Measurements from ENCODE around the gene KCNQ4. TPM values are rescaled to one million over a fixed set of nuclear protein-coding genes. Genes with fewer than 3 reads are reported as not detected.

The KCNQ4 gene
- total RNA-seq, 1 experiment from 2014 or later = 1.6 TPM

DNA sequence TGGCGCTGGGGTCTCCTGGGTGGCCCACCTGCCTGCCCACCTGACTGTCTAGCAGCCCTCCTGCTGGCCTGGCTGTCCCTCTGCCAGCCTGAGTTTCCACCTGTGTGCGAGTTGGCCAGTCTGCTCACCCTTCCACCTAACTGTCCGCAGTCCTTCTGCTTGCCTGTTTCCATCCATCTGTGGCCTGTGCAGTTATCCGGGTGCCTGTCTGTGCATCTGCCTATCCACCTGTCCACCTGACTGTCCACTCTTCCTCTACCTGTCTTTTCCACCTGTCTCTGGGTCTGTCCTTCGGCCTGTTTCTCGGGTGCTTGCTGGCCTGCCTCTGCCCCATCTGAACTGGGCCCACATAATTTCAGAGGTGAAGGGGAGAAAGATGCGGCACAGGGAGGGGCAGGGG is 1.9 kb downstream of the KCNQ4 start:
- no peak for DNase-seq
- Histone ChIP-seq H3K27me3 (replicated peaks; ENCODE audit: control insufficient read depth, insufficient read depth, low read length) (no peaks in the 10 kb centered on the region), H3K9me3 (no peaks in the 10 kb centered on the region), H3K4me3 (ENCODE audit: low read depth, low read length) (no peak overlapping the region), H3K4me1 (0 out of 2 replicates have a peak, but pooled peaks cover 4% of the 10 kb centered on the region), H3K36me3 (ENCODE audit: control insufficient read depth, insufficient read depth, low read length) (no peaks in the 10 kb centered on the region)
- Mint-ChIP-seq H3K36me3 (ENCODE audit: insufficient read depth, unreplicated experiment) (no peaks in the 10 kb centered on the region), H3K27me3 (ENCODE audit: insufficient read depth, unreplicated experiment) (no peaks in the 10 kb centered on the region), H3K9me3 (ENCODE audit: unreplicated experiment) (no peaks in the 10 kb centered on the region), H3K27ac (ENCODE audit: unreplicated experiment) (no peak overlapping the region), H3K4me1 (ENCODE audit: low read depth, unreplicated experiment) (peaks cover 5% of the 10 kb centered on the region), H3K4me3 (ENCODE audit: unreplicated experiment) (no peak overlapping the region)
- intact Hi-C loops (cut with micrococcal nuclease; ENCODE audit: unreplicated experiment) = no loop called here
- ChIA-PET POLR2A (no interaction called here), CTCF (no interaction called here)
- BruUV-seq (replicated peaks) = no TSS peak
- TF ChIP-seq, protein P1, sequence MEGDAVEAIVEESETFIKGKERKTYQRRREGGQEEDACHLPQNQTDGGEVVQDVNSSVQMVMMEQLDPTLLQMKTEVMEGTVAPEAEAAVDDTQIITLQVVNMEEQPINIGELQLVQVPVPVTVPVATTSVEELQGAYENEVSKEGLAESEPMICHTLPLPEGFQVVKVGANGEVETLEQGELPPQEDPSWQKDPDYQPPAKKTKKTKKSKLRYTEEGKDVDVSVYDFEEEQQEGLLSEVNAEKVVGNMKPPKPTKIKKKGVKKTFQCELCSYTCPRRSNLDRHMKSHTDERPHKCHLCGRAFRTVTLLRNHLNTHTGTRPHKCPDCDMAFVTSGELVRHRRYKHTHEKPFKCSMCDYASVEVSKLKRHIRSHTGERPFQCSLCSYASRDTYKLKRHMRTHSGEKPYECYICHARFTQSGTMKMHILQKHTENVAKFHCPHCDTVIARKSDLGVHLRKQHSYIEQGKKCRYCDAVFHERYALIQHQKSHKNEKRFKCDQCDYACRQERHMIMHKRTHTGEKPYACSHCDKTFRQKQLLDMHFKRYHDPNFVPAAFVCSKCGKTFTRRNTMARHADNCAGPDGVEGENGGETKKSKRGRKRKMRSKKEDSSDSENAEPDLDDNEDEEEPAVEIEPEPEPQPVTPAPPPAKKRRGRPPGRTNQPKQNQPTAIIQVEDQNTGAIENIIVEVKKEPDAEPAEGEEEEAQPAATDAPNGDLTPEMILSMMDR (IDR thresholded peaks at IDR 0.05; ENCODE audit: insufficient read depth in 1 of 2, low read depth in 1 of 2, low read length in 1 of 2, severe bottlenecking in 1 of 2, unreplicated experiment in 1 of 2) = no peak

DNA sequence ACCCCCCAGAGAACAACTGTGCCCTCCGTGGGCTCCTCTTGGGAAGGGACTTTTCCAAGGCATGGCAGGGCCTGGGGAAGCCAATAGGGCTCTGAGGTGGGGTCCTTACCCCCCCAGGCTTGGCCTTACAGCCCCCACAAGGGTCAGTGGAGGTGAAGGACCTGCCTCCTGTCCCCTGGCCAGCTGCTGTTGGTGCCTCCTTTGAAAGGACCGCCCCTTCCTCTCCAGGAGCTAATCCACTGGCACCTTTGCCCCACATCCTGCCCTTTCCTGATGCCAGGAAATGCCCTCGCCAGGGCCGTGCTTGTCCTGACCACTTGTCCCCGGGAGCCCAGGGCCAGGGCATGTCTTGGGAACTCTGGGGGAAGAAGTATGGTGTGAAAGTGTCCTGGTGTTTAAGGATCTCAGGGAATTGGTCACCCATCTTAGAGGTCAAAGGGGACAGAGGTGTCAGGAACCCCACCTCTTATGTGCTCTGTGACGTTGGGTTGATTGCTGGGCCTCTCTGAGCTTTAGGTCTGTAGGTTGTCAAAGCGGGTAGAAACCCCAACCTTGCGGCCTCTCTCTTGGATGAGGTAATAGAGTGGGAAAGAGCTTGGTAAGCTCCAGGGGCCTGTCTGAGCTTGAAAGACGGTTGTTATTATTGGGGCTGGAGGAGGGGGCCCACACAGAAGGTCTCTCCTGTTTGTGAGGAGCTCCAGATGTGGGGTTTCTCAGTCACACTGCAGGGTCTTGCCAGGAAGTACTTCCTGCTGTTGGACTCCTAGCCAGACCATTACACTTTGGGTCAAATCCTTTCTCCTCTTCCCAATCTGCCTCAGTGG is 2.8 kb downstream of the KCNQ4 start:
- CTCF ChIA-PET = no interaction called here

DNA sequence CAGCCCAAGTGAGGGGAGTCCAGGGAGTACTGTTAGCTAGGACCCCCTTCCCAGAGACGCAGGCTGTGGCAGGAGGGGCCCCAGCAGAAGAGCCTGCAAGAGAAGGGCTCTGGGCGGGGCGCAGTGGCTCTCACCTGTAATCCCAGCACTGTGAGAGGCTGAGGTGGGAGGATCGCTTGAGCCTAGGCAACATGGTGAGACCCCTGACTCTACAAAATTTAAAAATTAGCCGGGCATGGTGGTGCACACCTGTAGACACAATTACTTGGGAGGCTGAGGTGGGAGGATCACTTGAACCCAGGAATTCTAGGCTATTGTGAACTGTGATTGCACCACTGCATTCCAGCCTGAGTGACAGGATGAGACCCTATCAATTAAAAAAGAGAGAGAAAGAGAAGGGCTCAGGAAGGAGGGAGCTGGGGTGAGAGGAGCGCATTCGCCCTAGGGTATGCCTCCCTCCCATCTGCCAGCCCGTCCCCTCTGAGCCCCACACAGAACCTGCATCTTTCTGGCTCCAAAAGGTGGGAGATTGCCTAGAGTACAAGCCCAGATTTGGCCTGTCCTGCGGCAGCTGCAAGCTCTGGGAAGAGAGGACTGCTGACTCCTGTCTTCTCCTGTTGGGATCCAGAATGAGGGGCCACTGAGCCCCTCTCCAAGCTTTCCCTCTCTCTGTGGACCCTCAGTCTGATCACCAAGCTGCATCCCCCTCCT is 3.6 kb downstream of the KCNQ4 start:
- ChIA-PET POLR2A (no interaction called here), CTCF (no interaction called here)
- DNase-seq = no peak
- Histone ChIP-seq H3K27me3 (replicated peaks; ENCODE audit: control insufficient read depth, insufficient read depth, low read length) (no peaks in the 10 kb centered on the region), H3K4me1 (0 out of 2 replicates have a peak, but pooled peaks cover 4% of the 10 kb centered on the region), H3K9me3 (no peaks in the 10 kb centered on the region), H3K36me3 (ENCODE audit: control insufficient read depth, insufficient read depth, low read length) (no peaks in the 10 kb centered on the region), H3K4me3 (ENCODE audit: low read depth, low read length) (no peak overlapping the region)
- no peaks in the 10 kb centered on the region for H3K27me3 Mint-ChIP-seq (ENCODE audit: insufficient read depth, unreplicated experiment)
- intact Hi-C loops (cut with micrococcal nuclease; ENCODE audit: unreplicated experiment) = no loop called here
- no peaks in the 10 kb centered on the region for H3K36me3 Mint-ChIP-seq (ENCODE audit: insufficient read depth, unreplicated experiment)
- TF ChIP-seq, protein P1 (IDR thresholded peaks at IDR 0.05; ENCODE audit: insufficient read depth in 1 of 2, low read depth in 1 of 2, low read length in 1 of 2, severe bottlenecking in 1 of 2, unreplicated experiment in 1 of 2) = no peak
- H3K27ac Mint-ChIP-seq (ENCODE audit: unreplicated experiment) = no peak overlapping the region
- BruUV-seq (replicated peaks) = no TSS peak
- H3K9me3 Mint-ChIP-seq (ENCODE audit: unreplicated experiment) = no peaks in the 10 kb centered on the region
- peaks cover 5% of the 10 kb centered on the region for H3K4me1 Mint-ChIP-seq (ENCODE audit: low read depth, unreplicated experiment)
- no peak overlapping the region for H3K4me3 Mint-ChIP-seq (ENCODE audit: unreplicated experiment)

More for the DNA sequence above, 2.8 kb downstream of the KCNQ4 start:
- BruUV-seq (replicated peaks) = no TSS peak
- Mint-ChIP-seq H3K4me1 (ENCODE audit: low read depth, unreplicated experiment) (peaks cover 5% of the 10 kb centered on the region), H3K9me3 (ENCODE audit: unreplicated experiment) (no peaks in the 10 kb centered on the region), H3K4me3 (ENCODE audit: unreplicated experiment) (no peak overlapping the region), H3K27me3 (ENCODE audit: insufficient read depth, unreplicated experiment) (no peaks in the 10 kb centered on the region), H3K27ac (ENCODE audit: unreplicated experiment) (no peak overlapping the region), H3K36me3 (ENCODE audit: insufficient read depth, unreplicated experiment) (no peaks in the 10 kb centered on the region)
- intact Hi-C loops (cut with micrococcal nuclease; ENCODE audit: unreplicated experiment) = no loop called here
- no peaks in the 10 kb centered on the region for H3K9me3 ChIP-seq
- TF ChIP-seq, protein P1 (IDR thresholded peaks at IDR 0.05; ENCODE audit: insufficient read depth in 1 of 2, low read depth in 1 of 2, low read length in 1 of 2, severe bottlenecking in 1 of 2, unreplicated experiment in 1 of 2) = no peak
- POLR2A ChIA-PET = no interaction called here
- H3K4me1 ChIP-seq = 0 out of 2 replicates have a peak, but pooled peaks cover 4% of the 10 kb centered on the region
- no peak overlapping the region for H3K4me3 ChIP-seq (ENCODE audit: low read depth, low read length)
- no peak for DNase-seq
- H3K27me3 ChIP-seq (replicated peaks; ENCODE audit: control insufficient read depth, insufficient read depth, low read length) = no peaks in the 10 kb centered on the region
- no peaks in the 10 kb centered on the region for H3K36me3 ChIP-seq (ENCODE audit: control insufficient read depth, insufficient read depth, low read length)

Data from Caco-2 (cell line).